PFSK-1 (cell line): ENCODE results near the gene BEST1.

Experiments
- FOXP2 ChIP-seq: optimal IDR thresholded peaks from 2 replicates; pipeline ENCODE3; 2011; ENCODE audit warnings: borderline replicate concordance, control low read depth, inconsistent platforms; ENCODE audit not compliant: insufficient read depth; ENCODE audit errors: extremely low read length, extremely low read depth
- POLR2AphosphoS5 ChIP-seq: IDR thresholded peaks from 2 replicates; pipeline ENCODE4 v1.6.1; 2012; ENCODE audit warnings: low read depth, mild to moderate bottlenecking, control low read depth, low read length, moderate library complexity
- SIN3A ChIP-seq: IDR thresholded peaks from 2 replicates; pipeline ENCODE4 v1.6.1; 2012; ENCODE audit warnings: mild to moderate bottlenecking, low read length, moderate library complexity, borderline replicate concordance; ENCODE audit not compliant: insufficient read depth
- TAF1 ChIP-seq: IDR thresholded peaks from 2 replicates; pipeline ENCODE4 v1.6.1; 2012; ENCODE audit warnings: low read length, control low read depth, borderline replicate concordance; ENCODE audit not compliant: insufficient read depth
- TF ChIP-seq, protein P1 (sequence below), 2 experiments: IDR thresholded peaks; 2 replicates each; pipeline versions ENCODE4 v1.6.1 to v1.8.0; 2011 to 2012; ENCODE audit warnings: low read depth in 2 of 2, low read length in 2 of 2, control low read depth in 1 of 2, inconsistent platforms in 1 of 2, mild to moderate bottlenecking in 1 of 2, moderate library complexity in 1 of 2; ENCODE audit not compliant: insufficient read depth in 1 of 2

Gene BEST1

DNA sequence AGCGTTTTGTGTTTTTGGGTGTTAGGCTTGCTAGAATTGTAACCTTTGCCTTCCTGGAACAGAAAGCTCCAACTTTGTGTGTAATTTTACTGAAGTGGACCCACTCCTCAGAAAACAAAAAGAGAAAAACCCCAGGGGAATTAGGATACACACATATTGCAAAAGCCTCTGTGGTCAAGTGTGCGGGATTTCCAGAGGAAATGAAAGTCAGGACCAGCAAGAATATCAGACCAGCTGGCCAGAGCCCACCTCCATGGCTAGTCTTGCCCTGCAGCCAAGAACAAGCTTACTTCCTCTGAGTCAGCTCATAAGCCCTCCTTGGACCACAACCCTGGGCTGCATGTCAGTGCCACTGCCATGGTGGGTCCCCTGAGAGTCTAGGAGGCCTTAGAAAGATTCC lies 54.3 kb downstream of the BEST1 start:
- TF ChIP-seq SIN3A (no peak), TAF1 (no peak), POLR2AphosphoS5 (no peak), FOXP2 (no peak)
- TF ChIP-seq, protein P1, sequence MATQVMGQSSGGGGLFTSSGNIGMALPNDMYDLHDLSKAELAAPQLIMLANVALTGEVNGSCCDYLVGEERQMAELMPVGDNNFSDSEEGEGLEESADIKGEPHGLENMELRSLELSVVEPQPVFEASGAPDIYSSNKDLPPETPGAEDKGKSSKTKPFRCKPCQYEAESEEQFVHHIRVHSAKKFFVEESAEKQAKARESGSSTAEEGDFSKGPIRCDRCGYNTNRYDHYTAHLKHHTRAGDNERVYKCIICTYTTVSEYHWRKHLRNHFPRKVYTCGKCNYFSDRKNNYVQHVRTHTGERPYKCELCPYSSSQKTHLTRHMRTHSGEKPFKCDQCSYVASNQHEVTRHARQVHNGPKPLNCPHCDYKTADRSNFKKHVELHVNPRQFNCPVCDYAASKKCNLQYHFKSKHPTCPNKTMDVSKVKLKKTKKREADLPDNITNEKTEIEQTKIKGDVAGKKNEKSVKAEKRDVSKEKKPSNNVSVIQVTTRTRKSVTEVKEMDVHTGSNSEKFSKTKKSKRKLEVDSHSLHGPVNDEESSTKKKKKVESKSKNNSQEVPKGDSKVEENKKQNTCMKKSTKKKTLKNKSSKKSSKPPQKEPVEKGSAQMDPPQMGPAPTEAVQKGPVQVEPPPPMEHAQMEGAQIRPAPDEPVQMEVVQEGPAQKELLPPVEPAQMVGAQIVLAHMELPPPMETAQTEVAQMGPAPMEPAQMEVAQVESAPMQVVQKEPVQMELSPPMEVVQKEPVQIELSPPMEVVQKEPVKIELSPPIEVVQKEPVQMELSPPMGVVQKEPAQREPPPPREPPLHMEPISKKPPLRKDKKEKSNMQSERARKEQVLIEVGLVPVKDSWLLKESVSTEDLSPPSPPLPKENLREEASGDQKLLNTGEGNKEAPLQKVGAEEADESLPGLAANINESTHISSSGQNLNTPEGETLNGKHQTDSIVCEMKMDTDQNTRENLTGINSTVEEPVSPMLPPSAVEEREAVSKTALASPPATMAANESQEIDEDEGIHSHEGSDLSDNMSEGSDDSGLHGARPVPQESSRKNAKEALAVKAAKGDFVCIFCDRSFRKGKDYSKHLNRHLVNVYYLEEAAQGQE (IDR thresholded peaks at IDR 0.05; ENCODE audit: insufficient read depth in 1 of 2, low read depth in 2 of 2, low read length in 2 of 2): no peak

DNA sequence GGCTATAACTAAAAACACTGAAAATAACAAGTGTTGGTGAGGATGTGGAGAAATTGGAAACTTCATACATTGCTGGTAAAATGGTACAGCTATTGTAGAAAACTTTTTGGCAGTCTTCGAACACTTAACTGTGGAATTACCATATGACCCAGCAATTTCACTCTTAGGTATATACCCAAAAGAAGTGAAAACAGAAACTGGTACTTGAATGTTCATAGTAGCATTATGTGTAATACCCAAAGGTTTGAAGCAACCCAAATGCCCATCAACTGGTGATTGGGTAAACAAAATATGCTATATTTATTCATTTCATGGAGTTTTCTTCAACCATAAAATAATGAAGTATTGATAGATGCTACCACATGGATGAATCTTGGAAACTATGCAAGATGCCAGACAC lies 58.0 kb downstream of the BEST1 start:
- TF ChIP-seq FOXP2: no peak
- TF ChIP-seq TAF1: no peak
- no peak for TF ChIP-seq SIN3A
- TF ChIP-seq POLR2AphosphoS5: no peak
- TF ChIP-seq, protein P1 (IDR thresholded peaks at IDR 0.05; ENCODE audit: insufficient read depth in 1 of 2, low read depth in 2 of 2, low read length in 2 of 2): no peak

DNA sequence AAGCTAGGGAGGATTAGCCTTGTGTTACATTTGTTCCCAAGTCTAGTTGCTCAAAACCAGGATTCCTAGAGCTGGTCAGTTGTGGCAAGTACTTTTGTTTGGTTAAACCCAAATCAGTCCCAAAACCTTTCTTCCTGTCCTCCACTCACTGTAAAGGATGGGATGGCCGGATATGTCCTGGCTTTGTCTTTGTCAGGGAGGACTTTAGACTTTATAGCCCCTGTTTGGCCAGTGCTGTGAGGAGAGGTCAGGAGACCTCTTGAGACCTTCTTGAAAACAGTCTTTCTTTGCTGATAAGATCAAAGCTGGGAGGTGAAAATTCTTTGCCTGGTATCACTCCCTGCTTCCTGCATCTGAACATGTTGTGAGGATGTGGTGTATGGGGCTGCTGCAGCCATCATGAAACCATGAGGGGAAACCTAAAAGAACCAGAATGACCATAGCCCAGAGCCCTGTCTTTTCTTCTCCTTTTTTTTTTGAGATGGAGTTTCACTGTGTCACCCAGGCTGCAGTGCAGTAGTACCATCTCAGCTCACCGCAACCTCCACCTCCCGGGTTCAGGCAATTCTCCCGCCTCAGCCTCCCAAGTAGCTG lies 60.9 kb downstream of the BEST1 start:
- TF ChIP-seq TAF1 (no peak), SIN3A (no peak), FOXP2 (no peak), POLR2AphosphoS5 (no peak)
- TF ChIP-seq, protein P1 (IDR thresholded peaks at IDR 0.05; ENCODE audit: insufficient read depth in 1 of 2, low read depth in 2 of 2, low read length in 2 of 2): no peak

DNA sequence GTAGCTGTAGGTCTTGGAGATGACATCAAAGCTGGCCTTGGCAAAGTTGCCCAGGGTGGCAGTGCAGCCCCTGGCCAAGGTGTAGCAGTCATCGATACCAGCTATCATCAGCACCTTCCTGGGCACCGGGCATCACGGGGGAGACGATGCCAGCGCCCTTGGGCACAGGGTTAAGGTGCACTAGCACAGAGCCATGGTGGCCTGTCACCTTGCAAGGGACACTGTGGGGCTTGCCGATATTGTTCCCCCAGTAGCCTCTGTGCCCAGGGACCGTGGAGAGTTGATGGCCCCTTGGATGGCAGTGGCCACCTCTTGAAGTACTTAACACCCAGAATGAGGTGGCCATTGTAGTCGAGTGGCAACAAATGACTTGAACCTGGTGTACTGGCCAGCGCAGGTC lies 61.7 kb downstream of the BEST1 start:
- TF ChIP-seq, protein P1 (IDR thresholded peaks at IDR 0.05; ENCODE audit: insufficient read depth in 1 of 2, low read depth in 2 of 2, low read length in 2 of 2): no peak
- no peak for TF ChIP-seq POLR2AphosphoS5
- no peak for TF ChIP-seq FOXP2
- TF ChIP-seq TAF1: no peak
- no peak for TF ChIP-seq SIN3A

- TF ChIP-seq TAF1 (no peak), POLR2AphosphoS5 (no peak), SIN3A (no peak), FOXP2 (no peak)
- TF ChIP-seq, protein P1 (IDR thresholded peaks at IDR 0.05; ENCODE audit: insufficient read depth in 1 of 2, low read depth in 2 of 2, low read length in 2 of 2): no peak
These were observed 62.3 kb downstream of the BEST1 start for GRCh38 chr11:62012451-62012831.
